AG09319 (cell line): Measurements from ENCODE around the gene FAM20C.

ENCODE experiments used
- DNase-seq: peaks from one replicate; pipeline ENCODE4 v3.0.0-alpha.2; 2010; ENCODE audit warnings: low read depth; ENCODE audit errors: extremely low read depth
- TF ChIP-seq, protein P1 (sequence below): IDR thresholded peaks from 2 replicates; pipeline ENCODE4 v1.5.1; 2011; ENCODE audit warnings: low read depth, mild to moderate bottlenecking, inconsistent platforms, low read length, moderate library complexity

The FAM20C gene

DNA sequence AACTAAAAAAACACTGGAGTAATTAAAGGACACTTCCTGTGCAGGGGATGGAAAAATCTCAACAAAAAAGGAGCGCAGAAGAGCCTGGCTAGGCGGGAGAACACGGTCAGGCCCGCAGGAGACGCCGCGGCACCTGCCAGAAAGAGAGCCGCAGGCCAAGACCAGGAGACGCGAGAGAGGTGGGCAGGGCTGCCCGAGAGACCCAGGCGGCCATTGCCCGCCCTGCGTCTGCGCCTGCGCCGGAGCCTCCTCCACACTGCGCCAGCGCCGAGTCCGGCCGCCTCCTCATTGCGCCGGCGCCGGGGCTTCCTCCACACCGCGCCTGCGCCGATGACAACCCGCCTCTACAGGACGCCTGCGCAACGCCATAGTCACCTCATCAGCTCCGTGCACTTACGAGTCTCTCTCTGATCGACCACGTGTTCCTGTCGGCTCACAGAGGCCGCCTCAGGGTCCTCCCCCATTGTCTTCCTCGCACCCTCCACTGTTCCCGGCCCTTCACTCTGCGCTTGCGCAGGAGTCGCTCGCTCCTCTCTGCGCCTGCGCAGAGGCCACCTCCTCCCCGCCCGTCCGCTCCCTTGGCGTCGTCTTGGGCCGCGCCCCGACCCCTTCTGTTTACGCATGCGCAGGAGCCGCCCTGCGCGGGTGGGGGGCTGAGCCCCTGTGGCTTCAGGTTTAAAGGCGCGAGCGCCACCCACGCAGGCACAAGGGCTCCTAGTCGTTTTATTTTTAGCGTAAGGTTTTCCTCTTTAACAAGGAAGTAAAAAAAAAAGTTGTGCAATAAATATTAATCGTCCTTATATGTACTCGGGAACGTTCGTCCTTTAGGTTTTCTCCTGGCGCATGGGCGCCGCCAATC is 43.2 kb upstream of the FAM20C start:
- TF ChIP-seq, protein P1, sequence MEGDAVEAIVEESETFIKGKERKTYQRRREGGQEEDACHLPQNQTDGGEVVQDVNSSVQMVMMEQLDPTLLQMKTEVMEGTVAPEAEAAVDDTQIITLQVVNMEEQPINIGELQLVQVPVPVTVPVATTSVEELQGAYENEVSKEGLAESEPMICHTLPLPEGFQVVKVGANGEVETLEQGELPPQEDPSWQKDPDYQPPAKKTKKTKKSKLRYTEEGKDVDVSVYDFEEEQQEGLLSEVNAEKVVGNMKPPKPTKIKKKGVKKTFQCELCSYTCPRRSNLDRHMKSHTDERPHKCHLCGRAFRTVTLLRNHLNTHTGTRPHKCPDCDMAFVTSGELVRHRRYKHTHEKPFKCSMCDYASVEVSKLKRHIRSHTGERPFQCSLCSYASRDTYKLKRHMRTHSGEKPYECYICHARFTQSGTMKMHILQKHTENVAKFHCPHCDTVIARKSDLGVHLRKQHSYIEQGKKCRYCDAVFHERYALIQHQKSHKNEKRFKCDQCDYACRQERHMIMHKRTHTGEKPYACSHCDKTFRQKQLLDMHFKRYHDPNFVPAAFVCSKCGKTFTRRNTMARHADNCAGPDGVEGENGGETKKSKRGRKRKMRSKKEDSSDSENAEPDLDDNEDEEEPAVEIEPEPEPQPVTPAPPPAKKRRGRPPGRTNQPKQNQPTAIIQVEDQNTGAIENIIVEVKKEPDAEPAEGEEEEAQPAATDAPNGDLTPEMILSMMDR, result no peak
- DNase-seq, result peak; percentile 99

DNA sequence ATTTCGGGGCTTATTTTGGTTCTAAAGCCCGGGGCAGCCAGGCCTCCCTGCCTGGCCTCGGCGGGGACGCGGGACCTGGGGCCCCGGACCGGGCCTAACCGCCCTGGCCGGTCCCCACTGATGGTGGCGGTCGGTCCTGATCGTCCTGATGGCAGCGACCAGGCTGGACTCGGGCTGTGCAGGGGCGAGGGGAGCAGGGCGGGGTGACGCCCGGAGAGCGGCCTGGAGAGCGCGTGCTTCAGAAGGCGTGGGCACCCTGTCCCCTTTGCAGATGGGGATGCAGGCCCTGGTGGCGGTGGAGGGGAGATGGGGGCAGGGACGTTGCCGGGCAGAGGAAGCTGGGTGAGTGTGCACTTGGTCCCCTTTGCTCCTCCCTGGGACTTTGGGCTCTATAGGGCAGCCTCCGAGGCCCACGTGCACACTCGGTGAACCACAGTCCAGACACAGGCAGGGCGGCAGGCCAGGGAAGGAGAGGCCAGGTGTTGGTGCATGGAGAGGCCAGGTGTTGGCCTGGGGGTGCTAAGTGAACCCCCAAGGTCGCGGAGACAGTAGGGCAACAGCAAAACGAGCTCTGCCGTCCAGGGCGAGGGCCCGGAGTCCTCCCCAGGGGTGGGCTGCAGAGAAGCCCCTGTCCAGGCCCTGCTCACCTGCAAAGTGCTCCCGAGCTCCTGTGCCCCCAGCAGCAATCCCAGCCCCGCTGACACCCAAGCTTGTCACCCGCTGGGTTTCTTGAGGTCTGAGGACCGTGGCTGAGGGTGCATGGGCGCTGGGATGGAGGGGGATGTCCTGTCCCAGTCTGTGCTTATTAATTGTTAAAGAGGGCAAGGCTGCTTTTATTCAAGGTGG is 42.4 kb upstream of the FAM20C start:
- no peak for DNase-seq
- TF ChIP-seq, protein P1, result no peak

DNA sequence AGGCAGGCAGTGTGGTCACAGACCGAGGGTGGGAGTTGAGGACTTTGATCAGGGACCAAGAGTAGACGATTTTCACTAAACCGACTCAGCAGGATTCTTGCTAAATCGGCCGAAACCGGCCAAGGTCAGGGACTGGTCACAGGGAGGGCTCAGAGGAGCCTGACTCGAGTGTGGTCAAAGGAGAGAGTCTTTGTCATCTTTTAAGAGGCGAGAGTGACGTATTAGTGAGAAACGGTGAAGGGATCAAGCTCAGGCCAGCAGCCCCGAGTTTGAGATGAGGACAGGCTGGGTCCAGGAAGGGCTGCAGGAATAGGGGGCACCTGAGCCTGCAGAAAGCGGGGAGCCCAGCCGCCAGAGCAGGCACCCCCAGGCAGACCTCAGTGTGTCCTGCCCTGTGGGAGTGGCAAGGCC is 41.6 kb upstream of the FAM20C start:
- TF ChIP-seq, protein P1, result no peak
- no peak for DNase-seq

DNA sequence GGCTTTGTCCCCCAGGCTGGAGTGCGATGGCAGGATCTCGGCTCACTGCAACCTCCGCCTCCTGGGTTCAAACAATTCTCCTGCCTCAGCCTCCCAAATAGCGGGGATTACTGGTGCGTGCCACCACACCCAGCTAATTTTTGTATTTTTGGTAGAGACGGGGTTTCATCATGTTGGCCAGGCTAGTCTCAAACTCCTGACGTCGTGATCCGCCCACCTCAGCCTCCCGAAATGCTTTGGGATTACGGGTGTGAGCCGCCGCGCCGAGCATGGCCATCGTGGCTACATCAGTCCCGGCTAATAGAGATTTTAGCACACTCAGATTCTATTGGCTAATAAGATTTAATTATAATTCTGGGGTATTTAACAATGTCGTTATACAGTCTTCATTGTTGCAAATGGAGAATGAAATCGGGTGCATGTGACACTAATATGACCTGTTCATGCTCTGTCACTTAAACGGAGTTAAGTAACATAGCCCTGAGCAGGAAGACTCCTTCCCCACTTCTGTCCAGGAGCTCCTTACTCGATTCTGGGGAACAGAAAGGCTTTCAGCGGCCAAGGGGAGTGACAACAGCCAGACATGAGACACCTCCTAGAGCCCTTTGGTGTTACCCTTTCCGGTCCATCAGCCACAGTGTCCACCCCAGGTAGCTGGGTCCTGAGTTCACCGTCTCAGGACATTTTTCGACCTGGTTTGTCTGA is 40.9 kb upstream of the FAM20C start:
- TF ChIP-seq, protein P1, result no peak

DNA sequence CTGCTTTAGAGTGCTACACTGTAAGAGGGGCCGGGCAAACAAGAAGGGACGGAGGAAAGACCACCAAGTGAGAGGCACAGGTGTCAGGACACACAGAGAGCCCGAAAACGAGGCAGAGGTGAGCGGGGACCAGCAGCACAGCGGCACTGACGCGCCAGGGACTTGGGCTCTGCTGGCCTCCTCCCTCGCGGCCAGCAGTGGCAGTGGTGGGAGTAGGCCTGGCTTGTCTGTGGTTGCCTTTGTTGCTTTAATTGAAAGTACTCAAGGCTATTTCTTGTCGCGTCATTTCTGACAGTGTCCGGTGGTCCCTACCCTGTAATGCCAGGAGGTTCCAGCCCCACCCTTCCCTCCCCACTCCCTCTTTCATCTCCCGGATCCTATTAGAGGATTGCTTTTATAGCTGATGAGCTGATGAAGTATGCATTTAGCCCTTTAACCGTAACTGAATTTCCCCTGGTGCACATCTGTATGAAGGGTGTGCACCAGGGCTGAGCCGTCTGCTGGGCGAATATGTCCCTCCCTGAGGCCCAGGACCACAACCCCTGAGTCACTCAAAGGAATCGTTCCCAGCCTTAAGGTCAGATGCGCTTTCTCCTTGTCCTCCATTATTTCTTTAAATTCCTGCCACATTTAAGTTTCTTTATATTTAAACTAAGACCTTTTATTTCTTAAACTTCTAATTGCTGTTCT is 39.5 kb upstream of the FAM20C start:
- TF ChIP-seq, protein P1, result no peak
- no peak for DNase-seq

More for the DNA sequence above, 40.9 kb upstream of the FAM20C start:
- DNase-seq, result no peak

DNA sequence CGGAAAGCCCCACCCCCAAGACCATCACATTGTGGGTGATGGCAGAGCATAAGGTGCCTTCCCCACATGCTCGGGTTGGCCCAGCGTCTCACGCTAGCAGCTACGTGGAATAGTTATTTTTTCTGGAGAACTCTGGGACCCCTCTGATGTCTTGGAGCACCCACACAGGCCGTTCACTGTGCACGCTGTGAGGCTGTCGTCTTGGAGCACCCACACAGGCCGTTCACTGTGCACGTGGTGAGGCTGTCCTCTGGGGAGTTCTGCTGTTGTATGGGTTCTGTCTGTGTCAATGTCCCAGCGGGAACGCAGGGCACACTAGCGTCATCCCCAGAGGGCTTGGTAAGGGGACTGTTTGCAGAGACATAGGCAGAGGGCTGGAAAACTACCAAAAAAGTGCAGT is 38.8 kb upstream of the FAM20C start:
- no peak for DNase-seq
- TF ChIP-seq, protein P1, result no peak
